Measurements from ENCODE around the gene PMIS2.
A peak's percentile ranks its signal among the peaks of the same experiment; 100 is the strongest.

DNA sequence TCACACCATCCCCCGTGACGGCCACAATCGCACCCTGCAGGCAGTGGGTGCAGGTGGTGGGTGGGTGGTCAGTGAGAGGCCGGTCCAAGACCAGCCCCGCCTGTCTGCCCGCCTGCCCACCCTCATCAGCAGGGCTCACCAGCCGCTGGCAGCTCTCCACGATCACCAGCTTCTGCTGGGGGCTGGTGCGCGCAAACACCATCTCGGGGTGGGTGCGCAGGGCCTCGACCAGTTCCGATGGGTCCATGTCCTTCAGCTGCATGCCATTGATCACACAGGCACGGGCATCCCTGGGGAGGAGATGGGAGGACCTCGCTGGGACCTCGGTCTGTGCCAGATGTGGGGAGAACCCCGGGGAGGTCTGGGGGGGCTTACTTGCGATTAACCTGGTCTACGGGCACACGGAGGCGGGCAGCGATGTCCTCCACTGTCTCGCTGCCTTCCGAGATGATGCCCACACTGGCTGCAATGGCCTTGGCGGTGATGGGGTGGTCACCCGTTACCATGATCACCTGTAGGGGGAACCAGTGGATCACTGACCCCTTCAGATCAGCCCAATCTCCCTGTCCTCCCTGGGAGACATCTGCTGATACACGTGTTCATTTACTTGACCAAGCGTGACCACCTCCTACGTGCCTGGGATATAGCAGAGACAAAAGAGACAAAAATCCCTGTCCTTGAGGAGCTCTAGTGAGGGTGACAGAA is 30.5 kb upstream of the PMIS2 start:
- TF ChIP-seq, protein P1, sequence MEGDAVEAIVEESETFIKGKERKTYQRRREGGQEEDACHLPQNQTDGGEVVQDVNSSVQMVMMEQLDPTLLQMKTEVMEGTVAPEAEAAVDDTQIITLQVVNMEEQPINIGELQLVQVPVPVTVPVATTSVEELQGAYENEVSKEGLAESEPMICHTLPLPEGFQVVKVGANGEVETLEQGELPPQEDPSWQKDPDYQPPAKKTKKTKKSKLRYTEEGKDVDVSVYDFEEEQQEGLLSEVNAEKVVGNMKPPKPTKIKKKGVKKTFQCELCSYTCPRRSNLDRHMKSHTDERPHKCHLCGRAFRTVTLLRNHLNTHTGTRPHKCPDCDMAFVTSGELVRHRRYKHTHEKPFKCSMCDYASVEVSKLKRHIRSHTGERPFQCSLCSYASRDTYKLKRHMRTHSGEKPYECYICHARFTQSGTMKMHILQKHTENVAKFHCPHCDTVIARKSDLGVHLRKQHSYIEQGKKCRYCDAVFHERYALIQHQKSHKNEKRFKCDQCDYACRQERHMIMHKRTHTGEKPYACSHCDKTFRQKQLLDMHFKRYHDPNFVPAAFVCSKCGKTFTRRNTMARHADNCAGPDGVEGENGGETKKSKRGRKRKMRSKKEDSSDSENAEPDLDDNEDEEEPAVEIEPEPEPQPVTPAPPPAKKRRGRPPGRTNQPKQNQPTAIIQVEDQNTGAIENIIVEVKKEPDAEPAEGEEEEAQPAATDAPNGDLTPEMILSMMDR (IDR thresholded peaks at IDR 0.05; ENCODE audit: low read length) = peak; percentile 44; the same call in 1 of the 2 replicates
- no peak for TF ChIP-seq EZH2 (IDR thresholded peaks at IDR 0.05; ENCODE audit: borderline replicate concordance, low read length)

All from OCI-LY1 (cell line).